HTERT RPE-1 (cell line): ENCODE measurements around the gene IGF2BP1.

Experiments
- in situ Hi-C: fragments of 300-500 bp; cut with MboI; formaldehyde crosslinking; loops from 4 replicates; pipeline ENCODE4 v1.14.3; 2020; ENCODE audit warnings: low sequenced_read_pairs

IGF2BP1 gene

GRCh38 chr17:48997103-48997826, at the start of gene IGF2BP1:
Gene IGF2BP1 (plus strand): TSS chr17:48997385. CDS start chr17:48997746, 361 bp downstream.
- in situ Hi-C loops: no loop called here

- in situ Hi-C loops: no loop called here
Observed at GRCh38 chr17:48951572-48951971, 45.6 kb upstream of the IGF2BP1 start.

DNA sequence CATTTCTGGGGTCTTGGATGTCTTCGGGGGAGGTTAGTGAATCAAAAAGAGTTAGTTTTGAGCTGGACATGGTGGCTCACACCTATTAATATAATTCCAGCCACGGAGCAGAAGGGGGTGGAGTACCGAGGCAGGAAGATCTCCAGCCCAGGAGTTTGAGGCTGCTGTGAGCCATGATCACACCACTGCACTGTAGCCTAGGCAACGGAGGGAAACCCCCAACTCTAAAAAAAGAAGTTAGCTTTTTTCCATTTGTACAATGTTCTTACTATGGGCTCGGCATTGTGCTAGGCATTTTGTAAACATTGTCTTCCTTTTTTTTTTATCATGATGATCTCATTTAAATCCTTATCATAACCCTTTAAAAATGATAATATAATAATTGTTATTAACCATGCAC, 44.3 kb upstream of the IGF2BP1 start:
- in situ Hi-C loops: no loop called here

GRCh38 chr17:48954300-48954755, 42.9 kb upstream of the IGF2BP1 start:
- in situ Hi-C loops: no loop called here

- in situ Hi-C loops: no loop called here
Observed at GRCh38 chr17:48960834-48961515, 36.2 kb upstream of the IGF2BP1 start.

- in situ Hi-C loops: no loop called here
Observed at GRCh38 chr17:48961516-48962233, 35.5 kb upstream of the IGF2BP1 start.

GRCh38 chr17:48970224-48970623, 27.0 kb upstream of the IGF2BP1 start:
- in situ Hi-C loops: no loop called here

- in situ Hi-C loops: no loop called here
Observed at GRCh38 chr17:48970865-48971687, 26.1 kb upstream of the IGF2BP1 start.

DNA sequence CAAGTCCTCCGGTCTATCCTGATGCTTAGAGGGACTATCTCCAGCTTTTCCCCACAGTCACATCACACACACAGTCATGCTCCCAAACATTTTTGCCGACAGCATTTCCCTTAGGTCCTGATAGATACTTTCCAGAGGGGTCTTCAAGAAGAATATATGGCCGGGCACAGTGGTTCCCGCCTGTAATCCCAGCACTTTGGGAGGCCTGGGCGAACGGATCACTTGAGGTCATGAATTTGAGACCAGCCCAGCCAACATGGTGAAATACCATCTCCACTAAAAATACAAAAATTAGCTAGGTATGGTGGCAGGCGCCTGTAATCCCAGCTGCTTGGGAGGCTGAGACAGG, 24.5 kb upstream of the IGF2BP1 start:
- in situ Hi-C loops: no loop called here

- in situ Hi-C loops: no loop called here
Observed at GRCh38 chr17:48973806-48974205, 23.4 kb upstream of the IGF2BP1 start.

- in situ Hi-C loops: no loop called here
Observed at GRCh38 chr17:48981927-48982539, 15.2 kb upstream of the IGF2BP1 start.

- in situ Hi-C loops: no loop called here
Observed at GRCh38 chr17:48985436-48986245, 11.5 kb upstream of the IGF2BP1 start.

DNA sequence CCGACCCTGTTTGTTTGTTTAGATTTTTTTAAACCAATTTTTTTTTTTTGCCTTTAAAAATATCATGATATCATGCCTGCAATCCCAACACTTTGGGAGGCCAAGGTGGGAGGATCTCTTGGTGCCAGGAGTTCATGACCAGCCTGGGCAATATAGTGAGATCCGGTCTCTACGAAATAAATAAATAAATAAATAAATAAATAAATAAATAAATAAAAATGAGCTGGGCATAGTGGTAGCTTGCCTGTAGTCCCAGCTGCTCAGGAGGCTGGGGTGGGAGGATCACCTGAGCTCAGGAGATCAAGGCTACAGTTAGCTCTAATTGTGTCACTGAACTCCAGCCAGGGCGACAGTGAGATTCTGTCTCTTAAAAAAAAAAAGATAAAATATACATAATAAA, 8.1 kb upstream of the IGF2BP1 start:
- in situ Hi-C loops: no loop called here

DNA sequence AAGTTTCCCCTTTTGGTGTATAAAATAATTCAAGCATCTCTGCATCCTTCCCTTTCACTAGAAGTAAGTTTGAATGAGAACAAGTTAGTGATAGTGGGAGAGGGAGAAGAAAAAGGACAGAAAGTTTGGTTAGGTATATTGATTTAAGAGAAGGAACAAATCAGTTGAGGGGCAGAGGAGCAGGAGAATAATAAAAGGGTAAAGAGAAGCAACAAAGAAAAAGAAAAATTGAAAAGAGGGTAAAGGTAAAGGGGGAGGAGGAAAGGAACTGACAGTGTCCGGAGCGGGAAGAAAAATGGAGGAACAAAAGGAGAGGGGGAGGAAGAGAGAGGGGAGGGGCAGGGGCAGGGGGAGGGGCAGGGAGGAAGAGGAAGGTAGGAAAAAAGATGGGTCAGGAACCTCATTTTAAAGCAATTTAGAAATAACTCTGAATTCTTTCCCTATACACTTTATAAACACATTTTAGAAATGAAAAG, 6.3 kb upstream of the IGF2BP1 start:
- in situ Hi-C loops: no loop called here

DNA sequence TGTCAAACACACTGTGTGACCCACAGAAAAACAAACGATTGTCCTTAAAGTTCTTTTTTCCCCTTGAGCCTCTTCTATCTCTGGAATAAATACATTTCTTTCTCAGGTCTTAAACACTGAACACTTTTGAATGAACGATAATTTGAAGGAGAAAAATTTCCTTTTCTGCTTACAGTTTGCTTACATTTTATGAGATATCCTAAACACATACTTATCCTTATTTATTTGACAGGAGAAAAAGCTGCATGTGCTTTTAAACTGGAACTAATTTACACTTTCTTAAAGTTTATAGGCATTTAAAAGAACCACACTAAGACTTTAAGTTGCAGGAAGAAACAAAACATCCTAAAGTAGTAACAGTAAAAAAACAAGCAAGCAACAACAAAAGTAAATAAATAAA, 4.7 kb upstream of the IGF2BP1 start:
- in situ Hi-C loops: no loop called here

DNA sequence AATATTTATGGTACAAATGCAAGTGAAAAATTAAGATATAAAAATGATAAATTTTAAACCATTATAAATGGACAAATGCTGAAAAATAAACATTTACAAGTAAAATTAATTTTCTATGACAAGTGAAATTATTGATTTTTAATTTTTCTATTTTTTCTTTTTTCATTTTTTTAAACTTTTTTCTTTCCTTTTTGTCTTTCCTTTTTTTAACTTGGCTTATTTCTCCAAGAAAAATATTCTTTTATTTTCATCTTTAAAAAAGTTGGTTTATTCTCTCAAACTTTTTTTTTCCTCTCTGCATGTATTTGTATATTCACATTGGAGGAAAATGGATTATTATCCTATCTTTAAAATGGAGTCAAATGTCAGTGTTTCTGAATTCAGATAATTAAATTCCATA, 3.9 kb upstream of the IGF2BP1 start:
- in situ Hi-C loops: no loop called here

DNA sequence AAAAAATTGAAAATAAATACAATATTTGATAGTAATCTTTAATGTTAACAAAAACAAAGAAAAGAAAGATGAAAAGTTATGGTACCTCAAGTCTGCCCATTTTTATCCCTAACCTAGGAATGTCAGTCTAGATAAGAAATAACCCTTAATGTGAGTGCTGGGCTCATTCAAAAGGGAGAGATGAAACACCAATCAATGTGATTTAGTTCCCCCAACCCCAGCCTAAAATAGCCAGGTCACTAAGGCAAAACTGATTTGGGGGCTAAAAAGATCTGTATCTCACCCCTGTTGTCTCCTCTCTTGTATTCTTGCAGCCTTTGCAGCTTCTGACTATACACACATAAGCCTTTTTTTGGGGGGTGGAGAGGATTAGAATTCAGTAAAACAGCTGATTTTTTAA, 3.2 kb upstream of the IGF2BP1 start:
- in situ Hi-C loops: no loop called here

GRCh38 chr17:48994549-48995303, 2.5 kb upstream of the IGF2BP1 start:
- in situ Hi-C loops: no loop called here
